Body of pancreas (tissue), 4 donors: ENCODE data around the gene FRMD4B. TPM values are rescaled to one million over a fixed set of nuclear protein-coding genes. Genes with fewer than 3 reads are reported as not detected.

Experiments
- ATAC-seq: fragments of 150-250 bp; one replicate; pipeline ENCODE4 v1.9.1; 2016
- DNase-seq, 4 donors: peaks; one replicate each; pipeline ENCODE4 v3.0.0-alpha.2; 2019
- H3K27ac ChIP-seq, 4 donors: fragments of 200-600 bp; sonication (generic); 1 replicate in 3 of 4; 2 replicates in 1 of 4; pipeline versions ENCODE4 v1.5.1 to v1.6.1; 2016 to 2019; ENCODE audit warnings: mild to moderate bottlenecking in 1 of 4, mixed read lengths in 1 of 4, moderate library complexity in 1 of 4
- H3K27me3 ChIP-seq, 2 donors: fragments of 200-600 bp; sonication (generic); one replicate each; pipeline ENCODE4 v1.6.0; 2016; ENCODE audit warnings: mild to moderate bottlenecking in 1 of 2
- H3K36me3 ChIP-seq, 2 donors: fragments of 200-600 bp; sonication (generic); replicated peaks in 1 of 2; 2 replicates each; pipeline ENCODE4 v1.5.1; 2016; ENCODE audit warnings: low read depth in 2 of 2; ENCODE audit not compliant: insufficient read depth in 1 of 2
- H3K4me1 ChIP-seq: fragments of 200-600 bp; sonication (generic); one replicate; pipeline ENCODE4 v1.6.0; 2016
- H3K4me3 ChIP-seq, 2 donors: fragments of 200-600 bp; sonication (generic); 1 replicate in 1 of 2; 2 replicates in 1 of 2; pipeline ENCODE4 v1.5.1; 2016 to 2019
- H3K9me3 ChIP-seq, 3 donors: fragments of 200-600 bp; sonication (generic); 1 replicate in 2 of 3; 2 replicates in 1 of 3; pipeline ENCODE4 v1.5.1; 2016
- POLR2A ChIP-seq, 3 donors: fragments of 450-650 bp; IDR thresholded peaks; one replicate each; pipeline ENCODE4 v1.6.1; 2016; ENCODE audit warnings: antibody characterized with exemption in 3 of 3, mild to moderate bottlenecking in 2 of 3
- WGBS, 2 donors: methylation state at CpG; one replicate each; pipeline ENCODE4 v1.1.5; 2017; 5-methylcytosine and 5-hydroxymethylcytosine counted together
- intact Hi-C: fragments of 100-400 bp; cut with DNase I; formaldehyde crosslinking; loops from one replicate; pipeline ENCODE4 v1.15.1; 2023
- total RNA-seq, 2 donors: library from RNA; depleted of rRNA; stranded (reverse); fragments of >200 nt; gene quantifications; one replicate each; pipeline ENCODE4 v1.1.0, GENCODE V29; 2016
- TF ChIP-seq, protein P1 (sequence below), 7 experiments: fragments of 450-650 bp in 4 of 7; fragments of 200-600 bp in 3 of 7; sonication (generic) in 3 of 7; IDR thresholded peaks; one replicate each; pipeline ENCODE4 v1.5.1; 2016 to 2019; ENCODE audit warnings: antibody characterized with exemption in 7 of 7

The FRMD4B gene
- total RNA-seq, 2 donors from 2014 or later, result 7.3 to 14.3 TPM

DNA sequence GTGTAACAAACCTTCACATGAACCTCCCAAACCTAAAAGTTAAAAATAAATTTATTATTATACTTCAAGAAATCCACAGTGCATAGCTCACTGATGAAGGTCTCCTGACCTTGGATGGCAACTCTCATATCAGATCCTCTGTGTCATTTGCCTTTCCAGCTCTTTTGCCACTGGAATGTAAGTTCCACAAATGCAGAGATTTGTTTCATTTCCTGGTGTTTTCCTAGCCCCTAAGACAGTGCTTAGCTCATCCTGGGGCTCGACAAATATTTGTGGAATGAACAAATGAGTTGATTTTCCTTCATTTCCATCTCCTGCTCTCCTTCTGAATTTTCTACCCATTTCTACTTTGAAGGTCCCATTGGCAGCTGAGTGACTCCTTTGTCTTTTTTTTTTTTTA, 56.0 kb downstream of the FRMD4B start:
- Histone ChIP-seq H3K4me1 (no peaks in the 10 kb centered on the region), H3K9me3 (no peaks in the 10 kb centered on the region), H3K27ac (no peak overlapping the region), H3K36me3 (no peaks in the 10 kb centered on the region), H3K4me3 (no peak overlapping the region), H3K27me3 (no peaks in the 10 kb centered on the region)
- no peak for DNase-seq
- intact Hi-C loops, result no loop called here
- no peak for TF ChIP-seq POLR2A (IDR thresholded peaks at IDR 0.05)
- TF ChIP-seq, protein P1, sequence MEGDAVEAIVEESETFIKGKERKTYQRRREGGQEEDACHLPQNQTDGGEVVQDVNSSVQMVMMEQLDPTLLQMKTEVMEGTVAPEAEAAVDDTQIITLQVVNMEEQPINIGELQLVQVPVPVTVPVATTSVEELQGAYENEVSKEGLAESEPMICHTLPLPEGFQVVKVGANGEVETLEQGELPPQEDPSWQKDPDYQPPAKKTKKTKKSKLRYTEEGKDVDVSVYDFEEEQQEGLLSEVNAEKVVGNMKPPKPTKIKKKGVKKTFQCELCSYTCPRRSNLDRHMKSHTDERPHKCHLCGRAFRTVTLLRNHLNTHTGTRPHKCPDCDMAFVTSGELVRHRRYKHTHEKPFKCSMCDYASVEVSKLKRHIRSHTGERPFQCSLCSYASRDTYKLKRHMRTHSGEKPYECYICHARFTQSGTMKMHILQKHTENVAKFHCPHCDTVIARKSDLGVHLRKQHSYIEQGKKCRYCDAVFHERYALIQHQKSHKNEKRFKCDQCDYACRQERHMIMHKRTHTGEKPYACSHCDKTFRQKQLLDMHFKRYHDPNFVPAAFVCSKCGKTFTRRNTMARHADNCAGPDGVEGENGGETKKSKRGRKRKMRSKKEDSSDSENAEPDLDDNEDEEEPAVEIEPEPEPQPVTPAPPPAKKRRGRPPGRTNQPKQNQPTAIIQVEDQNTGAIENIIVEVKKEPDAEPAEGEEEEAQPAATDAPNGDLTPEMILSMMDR (IDR thresholded peaks at IDR 0.05), result no peak
- 58 to 75% methylated on average over 1 of the region's 1 CpG for whole genome bisulfite sequencing, 2 donors
- no peak for ATAC-seq

DNA sequence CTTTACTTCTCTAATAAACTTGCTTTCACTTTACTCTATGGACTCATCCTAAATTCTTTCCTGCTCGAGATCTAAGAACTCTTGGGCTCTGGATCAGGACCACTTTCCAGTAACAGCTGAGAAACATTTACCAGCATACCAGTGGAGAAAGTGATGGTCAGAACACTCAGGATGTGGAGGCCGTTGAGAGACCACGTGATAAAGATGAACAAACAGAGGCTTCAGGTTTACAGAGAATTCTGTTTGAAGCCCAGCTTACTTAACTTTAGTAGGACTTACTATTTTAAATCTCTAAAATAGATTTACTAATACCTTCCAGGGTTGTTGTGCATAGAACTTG, 57.0 kb downstream of the FRMD4B start:
- TF ChIP-seq, protein P1 (IDR thresholded peaks at IDR 0.05), result no peak
- TF ChIP-seq POLR2A (IDR thresholded peaks at IDR 0.05), result no peak
- H3K4me1 ChIP-seq, result no peaks in the 10 kb centered on the region

DNA sequence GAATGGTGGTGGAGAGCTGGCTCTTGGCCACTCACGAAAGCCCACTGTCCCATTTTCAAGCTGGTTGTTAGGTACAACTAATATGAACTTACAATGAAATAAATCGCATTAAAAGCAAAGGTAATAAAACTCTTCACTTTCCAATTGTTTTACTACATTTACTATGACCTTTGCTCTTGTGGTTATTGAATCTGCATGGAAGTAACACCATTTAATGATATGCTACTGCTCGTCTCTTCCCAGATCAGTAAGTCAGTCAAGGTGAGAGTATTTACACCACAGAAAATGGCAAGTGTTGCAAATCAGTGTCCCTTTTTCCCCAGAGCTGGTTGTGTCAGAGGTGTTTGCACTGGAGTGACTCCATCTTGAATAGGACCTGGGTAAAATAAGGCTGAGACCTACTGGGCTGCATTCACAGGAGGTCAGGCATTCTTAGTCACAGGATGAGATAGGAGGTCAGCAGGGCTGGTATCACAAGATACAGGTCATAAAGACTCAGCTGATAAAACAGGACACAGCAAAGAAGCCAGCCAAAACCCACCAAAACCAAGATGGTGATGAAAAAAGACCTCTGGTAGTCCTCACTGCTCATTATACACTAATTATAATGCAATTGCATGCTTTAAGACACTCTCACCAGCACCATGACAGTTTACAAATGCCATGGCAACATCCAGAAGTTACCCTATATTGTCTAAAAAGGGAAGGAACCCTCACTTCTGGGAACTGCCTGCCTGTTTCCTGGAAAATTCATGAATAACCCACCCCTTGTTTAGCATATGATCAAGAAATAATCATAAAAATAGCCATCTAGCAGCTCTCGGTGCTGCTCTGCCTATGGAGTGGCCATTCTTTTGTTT, 57.6 kb downstream of the FRMD4B start:
- no peaks in the 10 kb centered on the region for H3K36me3 ChIP-seq
- H3K27me3 ChIP-seq, result no peaks in the 10 kb centered on the region
- H3K9me3 ChIP-seq, result no peaks in the 10 kb centered on the region
- ATAC-seq (no peak), DNase-seq (no peak)
- TF ChIP-seq POLR2A (IDR thresholded peaks at IDR 0.05), result no peak
- TF ChIP-seq, protein P1 (IDR thresholded peaks at IDR 0.05), result no peak
- H3K27ac ChIP-seq, result no peak overlapping the region
- intact Hi-C loops, result no loop called here
- H3K4me3 ChIP-seq, result no peak overlapping the region
- WGBS, 2 donors, result 69 to 80% methylated on average over 4 of the region's 4 CpGs
- no peaks in the 10 kb centered on the region for H3K4me1 ChIP-seq

More for the DNA sequence above, 57.0 kb downstream of the FRMD4B start:
- 49 to 59% methylated on average over 3 of the region's 3 CpGs for WGBS, 2 donors
- no peak for DNase-seq
- no peaks in the 10 kb centered on the region for H3K27me3 ChIP-seq
- H3K9me3 ChIP-seq, result no peaks in the 10 kb centered on the region
- ATAC-seq, result no peak
- H3K27ac ChIP-seq, result no peak overlapping the region
- intact Hi-C loops, result no loop called here
- H3K4me3 ChIP-seq, result no peak overlapping the region
- H3K36me3 ChIP-seq, result no peaks in the 10 kb centered on the region

DNA sequence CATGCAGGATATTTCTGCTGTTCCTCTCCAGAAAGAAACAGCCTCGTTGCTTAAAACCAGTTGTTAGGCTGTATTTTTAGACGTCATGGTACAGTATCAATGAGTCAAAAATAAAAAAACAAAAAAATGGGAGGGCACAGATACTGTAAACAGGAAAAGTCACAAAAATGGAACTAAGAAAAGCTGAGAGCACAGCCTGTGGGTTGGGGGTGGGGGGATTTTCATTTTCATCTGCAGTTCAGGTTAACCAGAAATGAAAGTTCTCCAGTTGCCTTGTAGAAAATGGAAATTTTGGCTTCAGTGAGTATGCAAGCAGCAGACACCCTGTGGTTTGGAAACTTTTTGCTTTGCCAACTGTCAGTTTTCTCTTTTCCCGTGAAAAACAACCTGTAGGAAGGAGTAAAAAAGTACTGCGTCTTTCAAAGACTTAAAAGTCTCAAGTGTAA, 59.0 kb downstream of the FRMD4B start:
- intact Hi-C loops, result no loop called here
- Histone ChIP-seq H3K36me3 (no peaks in the 10 kb centered on the region), H3K27ac (no peak overlapping the region), H3K27me3 (no peaks in the 10 kb centered on the region), H3K9me3 (no peaks in the 10 kb centered on the region), H3K4me1 (no peaks in the 10 kb centered on the region), H3K4me3 (no peak overlapping the region)
- WGBS, 2 donors, result 44 to 50% methylated on average over 4 of the region's 4 CpGs
- TF ChIP-seq, protein P1 (IDR thresholded peaks at IDR 0.05), result no peak
- TF ChIP-seq POLR2A (IDR thresholded peaks at IDR 0.05), result no peak
- DNase-seq (no peak), ATAC-seq (no peak)

DNA sequence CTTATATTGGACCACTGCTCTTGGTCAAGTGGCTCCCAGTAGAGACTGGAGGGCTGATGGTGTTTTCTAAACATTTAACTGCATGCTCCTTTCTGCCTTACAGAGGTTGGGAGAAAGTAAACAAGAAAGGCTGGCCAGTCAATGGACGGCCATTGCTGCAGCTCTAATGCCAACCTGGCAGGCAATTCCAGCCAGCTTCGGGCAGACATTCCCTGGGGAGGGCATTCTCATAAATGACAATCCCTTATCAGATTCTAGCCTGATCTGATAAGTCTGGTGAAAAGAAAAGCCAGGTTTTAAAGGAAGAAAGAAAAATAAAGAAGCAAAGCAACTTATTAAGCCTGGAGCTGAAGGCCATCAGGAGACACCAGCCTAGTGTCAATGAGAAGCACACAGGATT, 60.7 kb downstream of the FRMD4B start:
- H3K9me3 ChIP-seq, result no peaks in the 10 kb centered on the region
- no peak for DNase-seq
- no peaks in the 10 kb centered on the region for H3K27me3 ChIP-seq
- no peak for TF ChIP-seq POLR2A (IDR thresholded peaks at IDR 0.05)
- TF ChIP-seq, protein P1 (IDR thresholded peaks at IDR 0.05), result no peak
- no peaks in the 10 kb centered on the region for H3K4me1 ChIP-seq
- intact Hi-C loops, result no loop called here
- no peak overlapping the region for H3K4me3 ChIP-seq
- no peaks in the 10 kb centered on the region for H3K36me3 ChIP-seq
- WGBS, 2 donors, result 6 to 37% methylated on average over 2 of the region's 2 CpGs
- no peak for ATAC-seq
- no peak overlapping the region for H3K27ac ChIP-seq
